GM19025 (cell line): ENCODE measurements around the gene RLN2.
"Not testable (repeated sequence)": the region's sequence is repeated elsewhere in the genome, so short reads cannot be mapped to it uniquely, and the experiment has no call there.

Source experiments
- ATAC-seq: cut with Tn5 transposase; IDR thresholded peaks from one replicate; pipeline ENCODE4 v1.9.1; 2021; ENCODE audit warnings: mild to moderate bottlenecking, low read depth, moderate library complexity; ENCODE audit not compliant: unreplicated experiment

The RLN2 gene, protein sequence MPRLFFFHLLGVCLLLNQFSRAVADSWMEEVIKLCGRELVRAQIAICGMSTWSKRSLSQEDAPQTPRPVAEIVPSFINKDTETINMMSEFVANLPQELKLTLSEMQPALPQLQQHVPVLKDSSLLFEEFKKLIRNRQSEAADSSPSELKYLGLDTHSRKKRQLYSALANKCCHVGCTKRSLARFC

DNA sequence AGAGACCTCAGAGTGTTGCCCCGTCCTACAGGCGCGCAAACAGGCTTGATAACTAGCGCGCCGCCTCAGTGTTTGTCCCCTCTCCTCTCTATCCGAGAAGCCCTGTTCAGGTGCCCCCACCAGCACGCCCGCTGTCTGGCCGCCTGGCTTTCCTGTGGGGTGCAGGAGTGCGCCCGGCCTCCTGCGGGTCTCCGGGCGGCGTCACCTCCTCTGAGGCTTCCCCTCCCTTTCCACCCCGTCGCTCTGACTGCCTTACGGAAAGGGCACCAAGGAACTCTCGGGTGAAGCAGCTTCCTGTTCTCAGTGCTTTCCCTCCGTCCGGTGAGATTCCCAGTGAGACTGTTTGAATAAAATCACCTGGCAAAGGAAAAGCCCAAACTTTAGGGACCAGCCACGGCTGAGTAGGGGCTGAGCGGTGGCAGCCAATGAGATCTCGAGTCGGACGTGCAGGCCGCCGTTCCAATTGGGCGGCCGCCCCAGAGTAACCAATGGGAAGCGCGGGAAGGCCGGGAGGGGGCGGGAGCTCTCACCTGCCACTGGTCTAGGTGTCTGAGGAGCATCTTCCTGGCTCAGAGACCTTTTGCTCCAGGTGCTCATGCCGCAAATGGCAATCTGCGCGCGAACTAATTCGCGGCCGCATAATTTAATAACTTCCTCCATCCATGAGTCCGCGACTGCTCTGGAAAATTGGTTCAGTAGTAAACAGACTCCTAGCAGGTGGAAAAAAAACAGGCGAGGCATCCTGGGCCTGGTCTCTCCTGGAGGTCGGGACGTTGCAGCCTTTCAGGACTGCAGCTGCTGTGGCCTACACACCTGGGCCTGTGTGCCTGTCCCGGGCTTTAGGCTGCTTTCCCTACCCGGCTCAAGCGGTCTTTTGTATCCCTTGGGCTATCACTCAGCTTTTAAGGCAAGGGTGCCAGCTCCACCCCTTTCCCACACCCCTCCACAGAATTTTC lies at the start of gene RLN2:
Gene RLN2, minus strand, starts transcription at position 877 of the 956 bp plus-strand sequence. Its CDS starts 136 bp downstream, at position 741.
- peak; percentile 100 for ATAC-seq

DNA sequence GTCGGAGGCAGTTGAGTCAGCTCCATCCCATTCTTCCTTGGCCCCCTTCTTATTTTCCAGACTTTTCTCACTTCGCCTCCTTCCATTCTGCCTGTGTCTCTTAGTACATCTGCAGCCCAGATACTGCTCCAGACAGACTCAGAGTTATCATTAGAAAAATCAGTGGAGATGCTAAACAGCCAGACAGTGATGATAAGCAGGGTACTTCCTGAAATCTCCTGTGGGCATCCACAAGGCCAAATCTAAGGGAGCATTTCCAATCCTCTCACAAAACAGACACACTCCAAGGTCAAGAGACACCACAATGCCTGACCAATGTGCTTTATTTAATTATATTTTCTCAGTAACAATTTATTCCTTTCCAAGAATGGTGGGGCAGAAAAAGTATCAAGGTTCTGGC lies 49.7 kb upstream of the RLN2 start:
- ATAC-seq = no peak

DNA sequence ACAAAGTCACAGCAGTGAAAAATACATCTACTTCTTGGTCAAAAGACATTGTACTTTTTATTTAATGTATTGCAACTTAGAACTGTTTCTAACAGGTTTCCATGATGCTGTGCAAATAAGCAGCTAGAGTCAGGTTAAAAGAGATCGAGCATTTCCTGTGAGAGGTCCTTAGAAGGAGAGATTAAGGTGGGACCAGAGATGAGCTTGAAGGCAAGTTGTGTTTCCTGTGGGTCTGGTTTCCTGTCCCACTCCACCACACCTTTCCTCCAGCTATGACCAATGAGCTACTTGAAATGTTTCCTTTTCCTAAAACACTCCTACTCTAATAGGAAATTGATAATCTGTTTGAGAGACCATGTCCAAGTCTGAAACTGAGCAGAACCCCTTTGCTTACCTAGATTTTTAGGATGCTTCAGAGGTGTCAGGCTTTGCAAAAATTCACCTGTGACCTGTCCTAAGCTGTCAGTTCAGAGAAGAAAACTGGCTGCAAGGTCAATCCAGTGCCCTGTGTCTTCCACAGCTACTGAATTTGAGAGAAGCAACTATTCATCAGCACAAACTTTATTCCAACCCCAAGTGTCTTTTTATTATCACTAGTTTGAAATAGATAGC lies 48.2 kb upstream of the RLN2 start:
- ATAC-seq = no peak

DNA sequence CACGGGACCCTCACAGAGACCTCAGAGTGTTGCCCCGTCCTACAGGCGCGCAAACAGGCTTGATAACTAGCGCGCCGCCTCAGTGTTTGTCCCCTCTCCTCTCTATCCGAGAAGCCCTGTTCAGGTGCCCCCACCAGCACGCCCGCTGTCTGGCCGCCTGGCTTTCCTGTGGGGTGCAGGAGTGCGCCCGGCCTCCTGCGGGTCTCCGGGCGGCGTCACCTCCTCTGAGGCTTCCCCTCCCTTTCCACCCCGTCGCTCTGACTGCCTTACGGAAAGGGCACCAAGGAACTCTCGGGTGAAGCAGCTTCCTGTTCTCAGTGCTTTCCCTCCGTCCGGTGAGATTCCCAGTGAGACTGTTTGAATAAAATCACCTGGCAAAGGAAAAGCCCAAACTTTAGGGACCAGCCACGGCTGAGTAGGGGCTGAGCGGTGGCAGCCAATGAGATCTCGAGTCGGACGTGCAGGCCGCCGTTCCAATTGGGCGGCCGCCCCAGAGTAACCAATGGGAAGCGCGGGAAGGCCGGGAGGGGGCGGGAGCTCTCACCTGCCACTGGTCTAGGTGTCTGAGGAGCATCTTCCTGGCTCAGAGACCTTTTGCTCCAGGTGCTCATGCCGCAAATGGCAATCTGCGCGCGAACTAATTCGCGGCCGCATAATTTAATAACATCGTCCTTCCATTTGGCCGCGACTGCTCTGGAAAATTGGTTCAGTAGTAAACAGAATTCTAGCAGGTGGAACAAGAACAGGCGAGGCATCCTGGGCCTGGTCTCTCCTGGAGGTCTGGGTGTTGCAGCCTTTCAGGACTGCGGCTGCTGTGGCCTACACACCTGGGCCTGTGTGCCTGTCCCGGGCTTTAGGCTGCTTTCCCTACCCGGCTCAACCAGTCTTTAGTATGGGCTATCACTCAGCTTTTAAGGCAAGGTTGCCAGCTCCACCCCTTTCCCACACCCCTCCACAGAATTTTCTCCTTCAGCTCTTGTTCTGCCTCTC lies 34.8 kb upstream of the RLN2 start, which contains the start of gene RLN1:
Gene RLN1, minus strand, starts transcription at position 885 of the 990 bp plus-strand sequence. Its CDS starts 130 bp downstream, at position 755.
- ATAC-seq = peak; percentile 100

DNA sequence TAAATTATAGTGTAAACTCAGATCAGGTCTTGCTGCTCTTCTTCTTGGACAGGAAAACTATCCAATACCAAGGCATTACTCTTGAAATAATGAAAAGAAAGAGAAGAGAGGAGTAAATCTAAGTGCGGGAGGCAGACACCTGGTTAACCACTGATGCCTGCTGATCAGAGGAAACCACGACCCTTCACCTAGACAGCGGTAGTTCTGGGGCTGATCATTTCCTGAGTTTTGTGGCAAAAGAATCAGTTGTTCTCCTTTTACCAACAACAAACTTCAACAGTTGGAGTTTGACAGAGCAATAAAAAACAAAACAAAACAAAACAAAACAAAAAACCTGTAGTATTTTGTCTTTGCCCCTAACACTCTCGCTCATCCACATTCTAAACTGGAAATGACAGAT lies 32.2 kb upstream of the RLN2 start:
- ATAC-seq = no peak

GRCh38 chr9:5331276-5331675 lies 26.8 kb upstream of the RLN2 start:
- not testable (repeated sequence) for ATAC-seq

GRCh38 chr9:5326893-5327548 lies 22.5 kb upstream of the RLN2 start:
- ATAC-seq = no peak

GRCh38 chr9:5326187-5326586 lies 21.7 kb upstream of the RLN2 start:
- ATAC-seq = no peak

DNA sequence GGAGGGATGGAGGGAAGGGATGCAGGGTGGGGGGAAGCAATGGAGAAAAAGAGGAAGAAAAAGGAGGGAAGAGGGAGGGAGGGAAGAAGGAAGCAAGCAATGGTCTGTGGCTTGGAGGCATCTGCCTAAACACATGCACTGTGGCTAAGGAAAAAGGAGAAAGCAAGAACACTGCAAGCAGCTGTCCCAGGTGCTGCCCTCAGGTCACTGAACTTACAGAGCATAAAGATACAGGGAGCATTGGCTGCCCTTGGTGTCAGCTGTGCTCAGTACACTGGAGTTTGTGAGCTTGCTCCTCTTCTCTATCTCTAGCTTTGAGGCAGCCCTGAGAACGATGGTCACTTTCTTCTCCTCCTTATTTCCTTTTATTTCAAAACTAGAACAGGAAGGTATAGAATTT lies 17.1 kb upstream of the RLN2 start:
- ATAC-seq = not testable (repeated sequence)

- ATAC-seq = no peak
Measured at GRCh38 chr9:5321058-5321457, 16.5 kb upstream of the RLN2 start.

DNA sequence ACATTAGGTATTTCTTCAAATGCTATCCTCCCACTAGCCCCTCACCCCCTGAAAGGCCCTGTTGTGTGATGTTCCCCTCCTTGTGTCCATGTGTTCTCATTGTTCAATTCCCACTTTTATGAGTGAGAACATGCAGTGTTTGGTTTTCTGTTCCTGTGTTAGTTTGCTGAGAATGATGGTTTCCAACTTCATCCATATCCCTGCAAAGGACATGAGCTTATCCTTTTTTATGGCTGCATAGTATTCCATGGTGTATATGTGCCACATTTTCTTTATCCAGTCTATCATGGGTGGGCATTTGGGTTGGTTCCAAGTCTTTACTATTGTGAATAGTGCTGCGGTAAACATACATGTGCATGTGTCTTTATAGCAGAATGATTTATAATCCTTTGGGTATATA lies 11.9 kb upstream of the RLN2 start:
- ATAC-seq = not testable (repeated sequence)

- ATAC-seq = no peak
Measured at GRCh38 chr9:5315187-5315923, 10.8 kb upstream of the RLN2 start.

DNA sequence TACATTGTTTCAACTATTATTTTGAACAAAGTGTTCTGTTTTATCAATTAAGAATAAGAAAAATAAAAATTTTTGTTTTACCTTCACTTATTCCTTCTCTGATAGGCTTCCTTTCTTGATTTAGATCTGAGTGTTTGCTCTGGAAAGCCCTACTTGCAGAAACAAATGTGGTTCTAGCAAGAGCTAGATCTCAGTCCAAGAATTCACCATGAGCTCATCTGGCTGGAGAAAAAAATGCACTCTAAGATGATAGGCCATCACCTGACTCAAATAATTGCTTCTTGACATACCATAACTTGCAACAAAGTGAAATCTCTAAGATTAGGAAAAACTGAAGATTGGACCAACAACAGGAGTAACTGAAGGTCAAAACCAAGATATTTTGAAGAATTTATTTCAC lies 6.3 kb upstream of the RLN2 start:
- no peak for ATAC-seq

- ATAC-seq = no peak
Measured at GRCh38 chr9:5305741-5306140, 1.2 kb upstream of the RLN2 start.

- no peak for ATAC-seq
Measured at GRCh38 chr9:5301544-5301943, 3.0 kb downstream of the RLN2 start.

DNA sequence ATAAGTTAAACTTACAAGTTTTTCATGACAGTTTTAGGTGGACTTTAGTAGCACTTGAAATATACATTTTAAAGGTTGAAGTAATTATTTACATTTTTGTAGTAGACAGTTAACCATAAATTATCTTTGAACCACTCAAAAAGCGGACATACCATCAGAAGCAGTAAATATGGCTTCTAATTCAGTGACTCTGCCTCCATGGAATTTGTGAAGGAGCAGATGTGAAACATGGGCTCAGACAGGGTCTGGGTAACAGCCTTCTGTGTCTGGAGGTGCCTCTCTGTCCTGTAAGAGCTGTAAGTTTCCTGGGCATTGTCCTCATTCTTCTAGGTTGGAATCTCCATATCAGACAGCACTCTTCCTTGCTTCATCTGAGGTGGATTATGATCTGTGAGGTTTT lies 12.4 kb downstream of the RLN2 start:
- ATAC-seq = no peak

DNA sequence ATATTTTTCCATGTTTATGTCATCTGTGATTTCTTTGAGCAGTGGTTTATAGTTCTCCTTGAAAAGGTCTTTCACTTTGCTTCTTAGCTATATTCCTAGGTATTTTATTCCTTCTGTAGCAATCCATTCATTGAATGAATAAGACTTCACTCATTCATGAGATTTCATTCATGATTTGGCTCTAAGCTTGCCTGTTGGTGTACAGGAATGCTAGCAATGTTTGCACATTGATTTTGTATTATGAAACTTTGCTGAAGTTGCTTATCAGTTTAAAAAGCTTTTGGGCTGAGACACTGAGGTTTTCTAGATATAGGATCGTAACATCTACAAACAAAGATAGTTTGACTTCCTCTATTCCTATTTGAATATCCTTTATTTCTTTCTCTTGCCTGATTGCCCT lies 15.9 kb downstream of the RLN2 start:
- ATAC-seq = no peak

DNA sequence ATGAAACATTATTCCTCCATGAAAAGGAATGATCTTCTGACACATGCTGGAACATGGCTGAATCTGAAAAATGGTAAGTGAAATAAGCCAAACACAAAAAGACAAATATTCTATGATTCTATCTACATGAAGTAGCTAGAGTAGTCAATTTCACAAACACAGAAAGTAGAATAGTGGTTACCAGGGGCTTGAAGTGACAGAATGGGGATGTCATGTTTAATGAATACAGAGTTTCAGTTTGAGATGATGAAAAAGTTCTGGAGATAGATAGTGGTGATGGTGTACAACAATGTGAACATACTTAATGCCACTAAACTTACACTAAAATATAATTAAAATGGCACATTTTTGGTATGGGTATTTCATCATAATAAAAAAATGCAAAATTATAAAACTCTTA lies 18.3 kb downstream of the RLN2 start:
- no peak for ATAC-seq

GRCh38 chr9:5278486-5278885 lies 26.0 kb downstream of the RLN2 start:
- no peak for ATAC-seq
